HL-60 (cell line): ENCODE data around the gene P2RY12.
A peak's percentile ranks its signal among the peaks of the same experiment; 100 is the strongest.

Source experiments
- DNase-seq, 2 experiments: peaks; one replicate each; pipeline ENCODE4 v3.0.0-alpha.2; 2010 to 2020; ENCODE audit warnings: low read depth in 1 of 2, low spot score in 1 of 2
- H3K27ac ChIP-seq: fragments of 250-450 bp; sonication (Bioruptor Pico); replicated peaks from 2 replicates; pipeline ENCODE4 v1.5.1; 2020; ENCODE audit warnings: mild to moderate bottlenecking, moderate library complexity
- H3K27me3 ChIP-seq: fragments of 250-450 bp; sonication (Bioruptor Pico); 2 replicates; pipeline ENCODE4 v1.5.1; 2021; ENCODE audit warnings: mild to moderate bottlenecking, moderate library complexity; ENCODE audit not compliant: insufficient read depth, poor library complexity, severe bottlenecking
- H3K4me3 ChIP-seq: replicated peaks from 2 replicates; pipeline ENCODE4 v1.5.1; 2011; ENCODE audit warnings: mild to moderate bottlenecking, control low read depth, low read length; ENCODE audit not compliant: insufficient read depth
- GABPA ChIP-seq: IDR thresholded peaks from 2 replicates; pipeline ENCODE4 v1.6.1; 2012; ENCODE audit warnings: low read depth
- POLR2AphosphoS5 ChIP-seq: IDR thresholded peaks from 2 replicates; pipeline ENCODE4 v1.6.1; 2012; ENCODE audit warnings: low read depth
- SPI1 ChIP-seq: IDR thresholded peaks from 2 replicates; pipeline ENCODE4 v1.6.1; 2012; ENCODE audit warnings: low read depth, mild to moderate bottlenecking, borderline replicate concordance
- TF ChIP-seq, protein P1 (sequence below): IDR thresholded peaks from one replicate; pipeline ENCODE4 v1.5.1; 2011; ENCODE audit warnings: low read length, control low read depth, inconsistent platforms; ENCODE audit not compliant: insufficient read depth
- TF ChIP-seq, protein P2 (sequence below): IDR thresholded peaks from 2 replicates; pipeline ENCODE4 v1.6.1; 2012; ENCODE audit warnings: low read depth; ENCODE audit not compliant: insufficient replicate concordance

Gene P2RY12

DNA sequence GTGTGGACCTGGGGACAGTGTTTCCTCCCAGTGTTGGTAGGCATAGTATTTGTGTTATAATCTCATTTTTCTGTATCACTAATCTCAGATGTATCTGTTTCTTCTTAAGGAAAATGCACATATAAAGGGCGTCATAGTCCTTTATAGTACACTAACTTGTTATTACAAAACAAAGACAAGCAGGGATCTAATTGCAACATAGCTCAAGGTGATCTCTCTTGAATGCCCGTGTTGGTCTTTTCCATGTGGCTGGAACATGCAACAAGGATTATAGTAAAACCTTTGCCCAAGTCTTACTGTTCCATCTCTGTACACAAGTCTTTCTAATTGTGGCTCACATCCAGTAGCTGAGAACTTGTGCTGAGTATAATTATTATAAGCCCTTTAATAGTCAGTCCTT lies 64.4 kb downstream of the P2RY12 start:
- Histone ChIP-seq H3K27ac (peak overlapping the region; percentile 64), H3K27me3 (no peaks in the 10 kb centered on the region), H3K4me3 (no peak overlapping the region)
- TF ChIP-seq GABPA (no peak), POLR2AphosphoS5 (no peak), SPI1 (no peak)
- TF ChIP-seq, protein P1, sequence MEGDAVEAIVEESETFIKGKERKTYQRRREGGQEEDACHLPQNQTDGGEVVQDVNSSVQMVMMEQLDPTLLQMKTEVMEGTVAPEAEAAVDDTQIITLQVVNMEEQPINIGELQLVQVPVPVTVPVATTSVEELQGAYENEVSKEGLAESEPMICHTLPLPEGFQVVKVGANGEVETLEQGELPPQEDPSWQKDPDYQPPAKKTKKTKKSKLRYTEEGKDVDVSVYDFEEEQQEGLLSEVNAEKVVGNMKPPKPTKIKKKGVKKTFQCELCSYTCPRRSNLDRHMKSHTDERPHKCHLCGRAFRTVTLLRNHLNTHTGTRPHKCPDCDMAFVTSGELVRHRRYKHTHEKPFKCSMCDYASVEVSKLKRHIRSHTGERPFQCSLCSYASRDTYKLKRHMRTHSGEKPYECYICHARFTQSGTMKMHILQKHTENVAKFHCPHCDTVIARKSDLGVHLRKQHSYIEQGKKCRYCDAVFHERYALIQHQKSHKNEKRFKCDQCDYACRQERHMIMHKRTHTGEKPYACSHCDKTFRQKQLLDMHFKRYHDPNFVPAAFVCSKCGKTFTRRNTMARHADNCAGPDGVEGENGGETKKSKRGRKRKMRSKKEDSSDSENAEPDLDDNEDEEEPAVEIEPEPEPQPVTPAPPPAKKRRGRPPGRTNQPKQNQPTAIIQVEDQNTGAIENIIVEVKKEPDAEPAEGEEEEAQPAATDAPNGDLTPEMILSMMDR, result no peak
- TF ChIP-seq, protein P2, sequence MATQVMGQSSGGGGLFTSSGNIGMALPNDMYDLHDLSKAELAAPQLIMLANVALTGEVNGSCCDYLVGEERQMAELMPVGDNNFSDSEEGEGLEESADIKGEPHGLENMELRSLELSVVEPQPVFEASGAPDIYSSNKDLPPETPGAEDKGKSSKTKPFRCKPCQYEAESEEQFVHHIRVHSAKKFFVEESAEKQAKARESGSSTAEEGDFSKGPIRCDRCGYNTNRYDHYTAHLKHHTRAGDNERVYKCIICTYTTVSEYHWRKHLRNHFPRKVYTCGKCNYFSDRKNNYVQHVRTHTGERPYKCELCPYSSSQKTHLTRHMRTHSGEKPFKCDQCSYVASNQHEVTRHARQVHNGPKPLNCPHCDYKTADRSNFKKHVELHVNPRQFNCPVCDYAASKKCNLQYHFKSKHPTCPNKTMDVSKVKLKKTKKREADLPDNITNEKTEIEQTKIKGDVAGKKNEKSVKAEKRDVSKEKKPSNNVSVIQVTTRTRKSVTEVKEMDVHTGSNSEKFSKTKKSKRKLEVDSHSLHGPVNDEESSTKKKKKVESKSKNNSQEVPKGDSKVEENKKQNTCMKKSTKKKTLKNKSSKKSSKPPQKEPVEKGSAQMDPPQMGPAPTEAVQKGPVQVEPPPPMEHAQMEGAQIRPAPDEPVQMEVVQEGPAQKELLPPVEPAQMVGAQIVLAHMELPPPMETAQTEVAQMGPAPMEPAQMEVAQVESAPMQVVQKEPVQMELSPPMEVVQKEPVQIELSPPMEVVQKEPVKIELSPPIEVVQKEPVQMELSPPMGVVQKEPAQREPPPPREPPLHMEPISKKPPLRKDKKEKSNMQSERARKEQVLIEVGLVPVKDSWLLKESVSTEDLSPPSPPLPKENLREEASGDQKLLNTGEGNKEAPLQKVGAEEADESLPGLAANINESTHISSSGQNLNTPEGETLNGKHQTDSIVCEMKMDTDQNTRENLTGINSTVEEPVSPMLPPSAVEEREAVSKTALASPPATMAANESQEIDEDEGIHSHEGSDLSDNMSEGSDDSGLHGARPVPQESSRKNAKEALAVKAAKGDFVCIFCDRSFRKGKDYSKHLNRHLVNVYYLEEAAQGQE, result no peak
- DNase-seq, result no peak

DNA sequence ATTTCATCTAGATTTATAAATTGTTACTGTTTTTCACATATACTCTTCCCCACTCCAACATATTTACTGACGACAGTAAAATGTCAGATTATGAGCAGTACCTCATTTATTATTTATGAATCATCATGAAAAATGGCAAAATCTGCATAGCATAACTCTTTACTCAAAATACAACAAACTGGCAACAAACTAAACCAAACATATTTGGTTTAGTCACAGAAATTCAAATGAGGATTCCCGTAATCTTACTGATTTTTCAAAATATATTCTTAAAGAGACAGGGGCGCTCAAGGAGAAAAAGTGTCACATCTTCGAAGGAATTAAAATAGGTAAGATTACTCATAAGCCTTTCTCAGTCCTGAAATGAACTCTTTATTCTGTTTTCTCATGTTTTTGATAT lies 64.9 kb downstream of the P2RY12 start:
- peak overlapping the region; percentile 64 for H3K27ac ChIP-seq
- no peak for TF ChIP-seq GABPA
- no peak for TF ChIP-seq SPI1
- TF ChIP-seq, protein P1, result no peak
- TF ChIP-seq POLR2AphosphoS5, result no peak
- TF ChIP-seq, protein P2, result no peak
- H3K27me3 ChIP-seq, result no peaks in the 10 kb centered on the region
- no peak overlapping the region for H3K4me3 ChIP-seq
- DNase-seq, result no peak

DNA sequence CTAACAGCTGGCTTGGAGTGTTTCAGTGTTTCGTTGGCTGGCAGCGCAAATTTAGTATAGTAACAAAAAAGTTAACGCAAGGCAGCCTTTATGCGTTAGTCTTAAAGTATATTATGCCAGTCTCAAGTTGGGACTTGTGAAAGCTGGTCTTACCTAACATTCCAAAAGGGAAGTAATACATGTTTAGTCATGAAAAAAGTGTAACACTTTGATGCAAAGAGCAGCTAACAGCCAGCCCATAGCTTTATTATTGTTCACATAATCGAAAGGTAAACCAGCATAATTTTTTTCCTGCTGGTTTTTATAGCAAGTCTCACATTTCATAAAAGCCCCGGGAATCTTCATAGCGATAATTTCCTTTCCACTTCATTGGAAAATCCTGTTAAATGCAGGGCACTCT lies 65.6 kb downstream of the P2RY12 start:
- Histone ChIP-seq H3K27me3 (no peaks in the 10 kb centered on the region), H3K27ac (peak overlapping the region; percentile 64), H3K4me3 (no peak overlapping the region)
- DNase-seq, result peak; percentile 36 to 70
- TF ChIP-seq, protein P1, result no peak
- TF ChIP-seq SPI1 (no peak), GABPA (no peak), POLR2AphosphoS5 (no peak)
- TF ChIP-seq, protein P2, result no peak
